HTR-8/SVneo (cell line): ENCODE results near the gene PLEKHA7.
"Not testable (repeated sequence)": the region's sequence is repeated elsewhere in the genome, so short reads cannot be mapped to it uniquely, and the experiment has no call there.

Experiments
- DNase-seq: peaks from one replicate; pipeline ENCODE4 v3.0.0; 2011; ENCODE audit warnings: low spot score, mixed read lengths; ENCODE audit not compliant: insufficient read length
- FAIRE-seq: peaks from 2 replicates; lab custom pipeline; 2011; peaks lifted over from hg19 to GRCh38; lab: Jason Lieb, UNC

The PLEKHA7 gene

DNA sequence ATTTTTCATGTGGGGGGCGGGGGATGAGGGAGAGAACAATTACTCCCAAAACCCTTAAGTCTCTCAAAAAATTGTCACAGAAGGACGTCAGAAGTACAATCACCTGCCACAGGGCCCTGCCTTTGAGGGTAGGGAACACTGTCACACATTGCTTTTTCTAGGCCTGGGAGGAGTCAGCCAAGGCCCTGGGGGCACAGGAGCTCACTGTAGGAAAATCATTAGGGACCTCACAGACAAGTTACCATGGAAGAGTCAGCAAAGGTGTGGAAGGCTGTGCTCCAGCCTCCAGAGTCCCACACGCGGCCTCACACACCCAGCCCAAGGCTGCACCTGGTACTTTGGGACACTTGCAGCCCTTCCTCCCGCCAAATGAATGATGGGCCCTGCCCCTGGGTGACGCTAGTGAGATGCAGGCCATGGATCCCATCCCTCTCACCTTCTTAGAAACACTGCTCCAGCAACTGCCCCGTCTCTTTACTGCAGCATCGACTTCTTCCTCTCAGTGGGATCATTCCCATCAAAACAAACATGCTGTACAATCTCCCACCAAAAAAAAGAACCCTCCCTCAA is 3.3 kb downstream of the PLEKHA7 start:
- DNase-seq = no peak
- no peak for FAIRE-seq

DNA sequence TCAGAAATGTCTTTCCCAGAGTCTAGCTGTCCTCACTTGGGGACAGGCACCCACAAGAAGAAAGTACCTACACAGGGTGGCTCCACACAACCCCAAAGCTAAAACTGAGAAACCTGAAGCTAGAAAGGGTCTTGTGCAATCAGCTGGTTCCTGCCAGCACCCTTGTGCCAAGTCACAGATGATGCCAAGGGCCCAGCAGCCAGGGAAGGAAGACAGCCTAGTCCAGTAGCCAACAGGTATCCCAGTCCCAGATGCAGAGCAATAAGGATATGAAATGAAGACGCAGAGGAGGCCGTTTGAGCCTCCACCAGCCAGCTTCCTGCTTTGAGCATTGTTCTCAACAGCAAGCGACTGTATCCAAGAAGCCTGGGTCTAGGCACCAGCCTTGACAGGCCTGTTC is 6.1 kb downstream of the PLEKHA7 start:
- DNase-seq (no peak), FAIRE-seq (no peak)

DNA sequence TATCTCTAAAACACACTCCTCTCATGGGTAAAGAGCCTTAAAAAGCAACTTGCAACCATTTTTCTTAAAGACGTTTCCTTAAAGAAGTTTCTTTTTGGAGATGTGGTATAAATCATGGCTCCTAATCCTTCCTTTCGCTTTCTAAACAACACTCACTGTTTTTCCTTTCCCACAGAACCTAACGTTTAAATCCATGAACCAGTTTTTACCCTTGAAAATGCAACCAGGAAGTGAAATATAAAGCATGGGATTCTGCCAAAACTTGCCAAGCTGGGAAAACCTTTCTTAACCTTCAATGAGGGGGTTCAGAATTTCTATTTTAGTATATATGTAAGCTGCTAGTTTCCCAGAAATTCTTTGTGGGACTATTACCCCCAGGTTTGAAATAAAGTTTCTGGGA is 8.6 kb downstream of the PLEKHA7 start:
- FAIRE-seq (no peak), DNase-seq (no peak)

DNA sequence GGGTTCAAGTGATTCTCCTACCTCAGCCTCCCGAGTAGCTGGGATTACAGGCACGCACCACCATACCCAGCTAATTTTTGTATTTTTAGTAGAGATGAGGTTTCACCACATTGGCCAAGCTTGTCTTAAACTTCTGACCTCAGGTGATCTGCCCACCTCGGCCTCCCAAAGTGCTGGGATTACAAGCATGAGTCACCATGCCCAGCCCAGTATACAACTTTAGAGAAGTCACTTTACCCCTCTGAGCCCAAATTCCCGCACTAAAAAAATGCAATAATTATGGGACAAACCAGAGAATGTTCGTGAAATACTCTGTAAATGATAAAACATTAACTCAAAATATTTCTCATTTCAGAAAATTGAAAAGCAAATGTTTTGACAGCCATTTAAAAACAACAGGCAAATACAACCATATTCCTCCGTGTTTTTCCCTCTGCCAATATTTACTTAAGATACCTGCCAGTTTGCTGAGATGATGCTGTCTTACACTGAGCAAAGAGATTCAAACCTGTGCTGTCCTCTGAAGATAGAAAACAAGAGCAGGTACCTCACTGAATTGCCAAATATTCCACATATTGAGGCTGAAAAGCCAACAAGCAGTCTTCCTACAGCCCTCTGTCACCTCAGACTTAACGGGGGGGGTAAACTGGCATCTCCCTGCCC is 9.6 kb downstream of the PLEKHA7 start:
- no peak for DNase-seq
- no peak for FAIRE-seq

DNA sequence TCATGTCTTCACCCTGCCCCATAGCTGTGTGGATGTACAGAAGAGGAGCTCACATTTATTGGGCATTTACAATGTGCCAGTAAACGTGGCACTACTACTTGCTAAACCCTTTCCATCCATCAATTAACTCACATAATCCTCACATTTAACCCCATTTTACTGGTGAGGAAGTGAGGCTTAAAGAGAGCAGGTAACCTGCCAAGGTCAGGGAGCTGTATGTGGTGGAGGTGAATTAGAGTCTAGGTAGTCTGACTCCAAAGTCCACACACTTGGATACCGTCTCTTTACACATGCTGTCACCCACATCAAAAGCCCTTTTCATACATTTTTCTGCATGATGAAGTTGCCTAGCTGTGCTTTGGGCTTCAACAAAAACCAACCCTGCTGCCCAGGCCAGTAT is 10.8 kb downstream of the PLEKHA7 start:
- no peak for FAIRE-seq
- no peak for DNase-seq

DNA sequence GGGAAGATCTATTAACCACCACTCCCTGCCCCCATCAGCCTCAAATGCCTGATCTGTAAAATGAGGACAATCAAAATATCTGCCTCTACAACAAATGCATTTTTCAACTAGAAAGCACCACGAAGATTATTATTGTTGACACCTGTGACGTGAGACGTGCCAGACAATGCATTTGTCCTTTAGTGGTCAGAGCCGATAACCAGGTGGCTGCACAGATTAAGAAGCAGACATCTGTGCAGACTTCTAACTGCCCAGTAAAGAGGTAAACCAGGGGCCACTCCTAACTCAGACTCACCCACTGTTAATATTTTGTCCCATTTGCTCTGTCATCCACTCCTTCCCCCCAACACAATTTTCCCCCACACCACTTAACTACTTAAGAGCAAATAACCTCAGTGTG is 11.7 kb downstream of the PLEKHA7 start:
- no peak for DNase-seq
- no peak for FAIRE-seq

DNA sequence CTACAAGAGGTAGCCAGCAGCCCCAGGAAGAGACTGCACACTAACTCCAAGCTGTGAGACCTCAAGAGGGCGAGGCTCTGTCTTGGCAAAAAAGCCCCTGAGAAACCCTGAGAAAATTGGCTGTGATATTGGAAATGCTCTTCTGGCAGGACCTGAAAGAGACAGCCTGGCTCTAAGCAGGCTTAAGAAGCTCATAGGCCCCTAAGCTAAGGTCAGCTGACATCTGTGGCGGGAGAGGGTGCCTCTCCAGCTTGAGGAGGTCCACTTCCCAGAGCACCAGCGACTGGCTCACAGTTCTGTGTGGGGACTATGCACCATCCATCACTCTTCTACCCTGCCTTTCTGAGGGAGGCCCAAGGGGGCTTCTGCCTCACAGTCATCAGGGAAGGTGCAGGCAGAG is 12.4 kb downstream of the PLEKHA7 start:
- DNase-seq (no peak), FAIRE-seq (no peak)

DNA sequence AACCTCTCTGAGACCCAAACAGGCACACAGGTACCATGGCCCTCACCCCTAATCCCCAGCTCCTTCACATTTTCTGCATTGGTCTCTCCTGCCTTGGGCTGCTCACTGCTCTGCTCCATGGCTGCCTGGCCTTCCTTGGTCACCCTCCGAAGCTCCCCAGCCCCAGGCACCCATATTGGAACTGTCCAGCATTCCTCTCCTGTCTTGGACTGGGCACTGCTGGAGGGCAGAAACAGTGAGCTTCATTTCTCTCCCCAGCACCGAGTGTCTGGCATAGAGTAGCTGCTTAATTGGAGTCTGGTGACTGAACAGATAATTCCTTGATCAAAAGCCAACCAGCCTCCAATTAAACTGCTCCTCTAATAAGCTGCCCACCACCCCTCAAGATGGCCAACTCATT is 13.2 kb downstream of the PLEKHA7 start:
- no peak for FAIRE-seq
- DNase-seq = no peak

DNA sequence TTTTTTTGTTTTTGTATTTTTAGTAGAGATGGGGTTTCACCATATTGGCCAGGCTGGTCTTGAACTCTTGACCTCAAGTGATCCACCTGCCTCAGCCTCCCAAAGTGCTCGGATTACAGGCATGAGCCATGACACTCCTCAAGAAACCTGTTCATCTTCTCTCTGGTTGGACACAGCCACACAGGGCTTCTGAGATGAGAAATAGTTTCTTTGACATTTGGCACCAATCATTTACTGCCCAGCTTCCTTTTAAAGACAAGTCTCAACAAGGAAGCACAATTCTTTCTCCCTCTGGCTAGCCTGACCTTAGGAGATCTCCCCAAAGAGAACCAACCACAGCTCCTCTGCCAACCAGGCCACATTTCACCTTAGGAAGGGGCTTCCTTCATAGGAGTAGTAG is 14.0 kb downstream of the PLEKHA7 start:
- not testable (repeated sequence) for DNase-seq, FAIRE-seq

DNA sequence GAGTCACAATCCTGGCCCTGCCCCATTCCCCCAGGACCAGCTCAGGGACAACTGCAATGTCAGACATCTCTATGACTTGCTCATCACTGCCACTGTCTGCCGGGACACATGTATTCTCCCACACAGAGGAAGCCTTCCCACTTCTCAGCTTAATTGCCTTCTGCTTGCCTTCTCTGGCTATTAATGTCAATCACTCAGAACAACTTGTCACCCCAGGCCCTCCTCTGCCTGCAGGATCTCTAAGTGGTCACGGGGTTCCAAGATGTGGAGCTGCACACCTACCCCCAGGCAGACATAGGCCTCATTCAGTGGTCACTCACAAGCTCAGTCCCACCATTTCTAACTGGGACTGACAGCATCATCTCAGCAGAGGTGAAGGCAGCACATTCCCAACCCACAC is 15.1 kb downstream of the PLEKHA7 start:
- FAIRE-seq (peak; percentile 9), DNase-seq (no peak)

DNA sequence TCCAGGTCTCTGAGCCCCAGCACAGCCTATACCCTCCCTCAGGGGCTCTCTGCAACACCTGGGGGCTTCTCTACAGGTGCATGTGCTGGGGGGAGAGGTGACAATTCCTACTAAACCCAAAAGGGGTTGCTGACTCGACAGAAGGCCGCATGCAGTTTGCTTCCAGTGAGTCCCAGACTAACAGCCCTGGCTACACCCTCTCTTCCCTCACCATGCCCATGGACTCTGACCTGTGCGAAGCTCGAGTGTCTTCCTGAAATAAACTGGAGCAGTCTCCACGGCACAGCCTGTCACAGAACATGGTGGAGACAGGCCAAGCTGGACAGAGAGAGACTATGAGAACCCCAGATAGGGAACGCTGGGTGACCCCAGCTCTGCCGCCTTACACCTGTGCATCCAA is 16.6 kb downstream of the PLEKHA7 start:
- no peak for DNase-seq

DNA sequence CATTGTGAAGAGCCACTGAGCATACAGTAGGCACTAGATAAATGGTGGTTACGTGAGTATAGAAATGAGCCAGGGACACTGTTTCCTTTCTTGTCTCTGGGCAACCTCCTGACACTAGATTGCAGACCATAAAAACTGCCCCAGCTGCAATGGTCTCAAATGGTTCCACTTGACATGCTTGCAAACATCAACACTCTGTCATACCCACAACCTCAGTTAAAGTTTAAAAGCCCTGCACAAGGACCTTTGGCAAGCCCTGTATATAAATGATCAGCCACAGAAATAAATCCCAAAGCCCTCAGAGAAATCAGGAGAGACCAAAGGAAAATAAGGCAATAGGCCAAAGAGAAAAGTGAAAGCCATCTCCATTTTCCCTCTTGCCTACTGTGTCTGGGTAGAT is 20.7 kb downstream of the PLEKHA7 start:
- FAIRE-seq (no peak), DNase-seq (no peak)

More for the DNA sequence above, 16.6 kb downstream of the PLEKHA7 start:
- no peak for FAIRE-seq

DNA sequence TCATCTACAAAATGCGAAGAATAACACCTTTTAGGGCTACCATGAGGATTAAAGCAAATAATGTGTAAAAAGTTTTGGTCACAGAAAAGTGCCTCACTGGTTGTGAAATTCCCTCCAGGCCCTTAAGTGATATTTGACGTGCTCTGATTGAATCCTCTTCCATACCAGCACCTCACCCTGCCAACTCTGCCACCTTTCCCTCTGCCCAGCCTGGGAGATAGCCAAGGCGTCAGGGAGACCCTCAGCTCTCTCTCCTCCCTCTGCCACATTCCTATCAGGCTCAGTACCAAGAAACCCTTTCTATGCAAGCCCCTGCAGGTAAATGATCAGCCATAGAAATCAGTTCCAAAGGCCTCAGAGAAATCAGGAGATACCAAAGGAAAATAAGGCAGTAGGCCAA is 21.4 kb downstream of the PLEKHA7 start:
- FAIRE-seq = no peak
- DNase-seq = no peak

DNA sequence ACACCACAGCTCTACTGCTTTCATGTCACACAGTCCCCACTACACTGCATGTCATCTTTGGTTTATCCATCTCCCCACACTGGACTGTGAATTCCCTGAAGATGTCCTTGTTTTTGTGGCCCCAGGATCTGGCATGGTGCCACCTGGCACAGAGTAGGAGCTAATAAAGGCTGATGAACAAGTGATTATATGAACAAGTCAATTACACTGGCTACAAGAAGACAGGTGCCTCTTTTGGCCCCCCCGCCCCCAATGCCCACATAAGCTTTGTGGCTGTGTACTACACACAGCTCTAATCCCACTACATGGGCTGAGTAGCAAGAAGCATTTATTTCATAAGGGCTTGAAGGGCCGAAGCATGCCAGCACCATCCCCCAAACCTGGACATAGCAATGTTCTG is 24.7 kb downstream of the PLEKHA7 start:
- no peak for DNase-seq
- no peak for FAIRE-seq

DNA sequence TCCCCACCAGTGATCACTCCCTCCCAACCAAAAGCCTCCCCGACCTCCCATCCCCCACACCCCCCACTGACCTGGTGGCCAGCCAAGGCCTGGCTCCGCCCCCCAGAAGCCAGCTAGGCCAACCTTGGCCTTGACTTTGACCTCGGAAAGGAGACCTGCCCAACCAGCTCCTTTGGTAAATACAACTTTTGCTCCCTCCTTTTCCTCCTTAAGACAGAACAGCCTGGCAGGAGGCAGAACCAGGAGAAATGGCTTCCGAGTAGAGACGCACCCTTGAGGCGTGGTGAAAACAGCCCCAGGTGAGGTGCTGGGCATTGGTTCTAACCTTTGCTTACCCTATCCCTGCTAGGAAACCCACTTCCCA is 27.0 kb downstream of the PLEKHA7 start:
- FAIRE-seq (no peak), DNase-seq (no peak)

DNA sequence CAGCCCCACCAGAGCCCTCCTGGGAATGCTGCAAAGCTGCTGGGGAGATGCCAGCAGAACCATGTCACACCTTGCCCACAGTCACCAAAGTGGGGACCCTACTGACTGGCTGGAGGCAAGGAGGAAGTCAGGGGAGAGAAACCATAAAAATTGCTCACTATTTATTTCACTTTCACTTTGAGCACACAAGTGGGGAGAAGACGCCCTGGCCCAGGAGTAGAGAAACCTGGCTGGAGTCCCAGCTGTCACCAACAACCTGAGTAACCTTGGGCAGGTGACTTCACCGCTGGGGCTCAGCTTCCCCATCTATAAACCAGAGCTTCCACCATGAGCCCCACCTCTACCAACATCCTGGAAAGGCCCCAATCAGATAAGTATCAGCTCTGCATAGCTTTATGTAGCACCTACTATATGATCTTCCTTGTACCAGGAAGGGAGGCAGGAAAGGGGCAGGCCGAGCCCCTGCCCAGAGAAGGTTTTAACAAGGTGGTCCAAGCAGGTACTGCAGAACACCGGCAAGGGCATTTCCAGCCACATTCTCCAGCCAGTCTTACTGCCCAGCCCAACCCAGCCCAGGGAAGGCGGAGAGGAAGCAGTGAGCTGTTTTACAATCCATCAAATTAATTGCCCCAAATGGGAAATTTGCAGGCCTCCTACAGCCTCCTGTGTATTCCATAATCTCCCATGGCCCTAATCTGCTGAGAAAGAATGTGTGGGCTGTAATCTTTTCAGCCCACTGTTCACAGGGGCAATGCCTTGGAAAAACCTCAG is 27.6 kb downstream of the PLEKHA7 start:
- FAIRE-seq (no peak), DNase-seq (no peak)

DNA sequence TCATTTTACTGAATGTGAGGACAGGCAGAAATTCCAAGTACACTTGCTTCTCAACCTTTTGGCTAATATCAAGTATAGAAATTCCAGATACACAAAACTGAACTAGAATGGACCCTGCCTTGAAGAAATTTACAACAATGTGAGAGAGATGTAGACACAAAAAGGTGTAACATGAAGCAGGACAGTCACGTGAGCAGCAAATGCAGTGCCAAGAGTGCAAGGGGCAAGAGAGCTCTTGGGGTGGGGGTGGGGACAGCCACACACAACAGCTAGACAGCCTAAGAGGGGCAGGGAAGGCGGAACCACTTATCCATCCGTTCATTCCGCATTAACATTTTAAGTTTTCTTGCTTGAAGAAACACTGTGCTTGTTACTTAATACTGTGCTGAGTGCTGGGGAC is 28.9 kb downstream of the PLEKHA7 start:
- FAIRE-seq = no peak
- DNase-seq = no peak

DNA sequence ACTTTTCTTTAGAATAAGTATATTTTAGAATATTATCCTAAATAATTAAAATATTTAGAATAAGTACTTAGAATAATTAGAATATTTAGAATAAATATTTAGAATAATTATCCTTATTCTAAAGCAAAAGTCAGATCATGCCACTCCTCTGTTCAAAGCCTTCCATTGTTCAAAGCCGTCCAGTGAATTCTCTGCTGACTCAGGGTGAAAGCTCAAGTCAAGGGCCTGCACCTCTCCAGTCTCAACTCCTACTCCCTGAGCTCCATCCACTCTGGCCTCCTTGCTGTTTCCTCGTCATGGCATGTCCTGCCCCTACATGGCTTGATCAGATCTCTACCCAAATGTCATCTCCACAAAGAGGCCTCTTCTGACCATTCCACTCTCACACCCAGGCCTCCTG is 30.0 kb downstream of the PLEKHA7 start:
- no peak for FAIRE-seq

DNA sequence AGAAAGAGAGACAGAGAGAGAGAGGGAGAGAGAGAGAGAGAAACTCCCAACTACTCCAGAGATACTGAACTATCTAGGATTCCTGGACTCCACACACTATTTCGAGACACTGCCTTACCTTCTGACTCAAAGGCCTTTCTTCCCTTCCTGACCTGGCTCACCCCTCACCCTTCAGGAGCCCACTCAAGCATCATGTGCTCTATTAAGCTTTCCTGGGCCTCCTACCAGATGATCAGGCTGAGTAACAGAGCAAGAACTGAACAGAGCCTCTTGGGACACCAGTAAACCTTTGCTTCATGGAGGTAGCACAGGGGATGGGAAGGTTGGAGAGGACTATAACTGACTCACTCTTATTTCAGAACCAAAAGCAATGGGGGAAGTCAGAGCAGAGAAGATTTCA is 31.4 kb downstream of the PLEKHA7 start:
- DNase-seq (no peak), FAIRE-seq (no peak)

More for the DNA sequence above, 30.0 kb downstream of the PLEKHA7 start:
- no peak for DNase-seq

DNA sequence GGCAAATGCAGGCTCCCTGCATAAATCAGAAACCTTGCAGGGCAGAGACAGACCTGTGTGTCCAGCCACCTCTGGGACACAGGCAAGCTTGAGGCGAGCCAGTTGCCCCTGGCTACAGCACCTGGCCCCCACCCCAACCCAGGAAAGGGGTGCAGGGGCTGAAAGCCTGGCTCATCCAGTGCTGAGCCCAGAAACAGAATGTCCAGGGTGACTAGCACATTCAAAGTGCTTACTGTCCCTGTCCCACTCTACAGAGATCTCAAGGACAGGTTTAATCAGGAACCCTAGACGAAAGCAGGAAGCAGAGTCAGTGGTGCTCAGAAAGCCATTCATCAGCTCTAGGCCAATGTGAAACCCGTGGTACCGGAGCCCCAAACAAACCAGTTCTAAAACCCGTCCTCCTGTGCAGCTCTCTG is 31.9 kb downstream of the PLEKHA7 start:
- DNase-seq (no peak), FAIRE-seq (no peak)

DNA sequence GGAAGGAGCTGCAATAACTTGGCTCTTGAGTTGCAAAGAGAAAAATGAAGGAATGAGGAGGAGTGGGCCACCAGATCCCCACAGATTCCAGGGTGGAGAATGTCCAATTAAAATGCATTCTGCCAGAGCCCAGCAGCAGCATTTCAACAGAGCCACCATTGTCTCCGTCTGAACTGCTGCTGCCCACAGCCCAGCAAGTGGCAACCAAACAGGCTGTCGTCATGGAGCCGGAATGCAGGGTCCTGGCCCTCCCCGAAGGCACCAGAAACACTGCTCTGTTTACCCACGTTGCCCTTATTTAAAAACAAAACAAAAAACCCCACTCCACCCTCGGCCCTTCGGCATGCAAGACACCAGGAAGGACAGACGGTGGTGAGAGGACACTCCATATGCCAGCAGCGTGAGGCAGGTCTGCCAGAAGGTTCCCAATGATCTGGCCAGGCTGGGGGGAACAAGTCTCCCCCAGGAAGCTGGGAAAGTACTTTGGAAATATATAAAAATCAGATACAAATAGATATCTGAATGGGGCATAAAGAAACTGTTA is 32.5 kb downstream of the PLEKHA7 start:
- DNase-seq = no peak

More for the DNA sequence above, 32.5 kb downstream of the PLEKHA7 start:
- no peak for FAIRE-seq
